Peyer's patch (tissue), 4 donors: ENCODE results near the gene C1orf167.

Experiments
- CTCF ChIP-seq, 6 experiments: fragments of 450-650 bp in 4 of 6; fragments of 200-600 bp in 2 of 6; sonication (generic) in 1 of 6; IDR thresholded peaks; one replicate each; pipeline ENCODE4 v1.5.1; 2017 to 2019; ENCODE audit warnings: antibody characterized with exemption in 6 of 6, mild to moderate bottlenecking in 3 of 6, moderate library complexity in 1 of 6
- POLR2A ChIP-seq, 2 donors: fragments of 450-650 bp; IDR thresholded peaks; one replicate each; pipeline ENCODE4 v1.5.1; 2017; ENCODE audit warnings: antibody characterized with exemption in 2 of 2, mild to moderate bottlenecking in 2 of 2, moderate library complexity in 2 of 2

DNA sequence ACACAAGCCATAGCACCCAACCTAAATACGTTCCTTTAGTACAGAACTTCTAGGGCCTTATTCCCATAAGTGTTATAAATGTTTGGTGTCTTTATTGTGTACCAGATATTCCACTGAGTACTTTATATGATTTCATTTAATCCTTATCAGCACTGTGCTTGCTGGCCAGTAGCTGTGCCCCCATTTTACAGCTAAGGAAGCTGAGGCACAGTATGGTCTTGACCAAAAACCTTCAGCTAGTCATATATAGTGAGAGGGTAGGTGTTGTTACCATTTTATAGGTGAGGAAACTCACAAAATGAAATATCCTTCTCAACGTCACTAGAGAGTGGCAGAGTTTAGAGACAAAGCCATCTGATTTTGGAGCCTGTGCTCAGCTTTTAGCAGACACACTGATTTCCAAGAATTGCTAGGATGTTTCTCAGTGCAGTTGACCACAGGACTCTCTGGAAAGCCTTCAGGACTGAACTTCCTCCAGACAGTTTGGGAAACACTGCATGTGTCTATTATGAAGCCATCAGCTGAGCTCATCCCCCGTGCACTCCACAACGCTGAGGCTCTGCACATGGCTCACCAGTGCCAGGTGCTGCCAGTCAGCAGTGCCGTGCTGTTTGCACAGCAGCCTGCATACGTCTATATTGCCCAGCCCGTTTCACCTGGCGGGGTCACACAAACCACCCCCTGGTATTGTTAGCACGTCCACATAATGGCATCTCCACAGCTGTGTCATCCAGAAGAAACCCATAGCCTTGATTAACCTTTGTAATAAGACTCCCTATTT, 70.1 kb downstream of the C1orf167 start:
- TF ChIP-seq CTCF (IDR thresholded peaks at IDR 0.05) (no peak), POLR2A (IDR thresholded peaks at IDR 0.05) (no peak)
